Measurements from ENCODE around the gene HCFC1. TPM values are rescaled to one million over a fixed set of nuclear protein-coding genes. Genes with fewer than 3 reads are reported as not detected.

Gene HCFC1
- total and polyA plus RNA-seq, 7 experiments from 2014 or later: 6.6 to 106 (median 52.9) TPM

- intact Hi-C loops (cut with micrococcal nuclease): no loop called here
- DNase-seq: peak in 3 of 9 donors; percentile 19 to 27 (median 27)
- no peaks in the 10 kb centered on the region for H3K27me3 Mint-ChIP-seq
- Histone ChIP-seq H3K27ac (ENCODE audit: low read depth, low read length) (peak overlapping the region; percentile 78), H3K27me3 (ENCODE audit: control insufficient read depth in 2 of 2, insufficient read depth in 2 of 2, low read length in 2 of 2) (no peaks in the 10 kb centered on the region), H3K9me3 (ENCODE audit: control insufficient read depth in 2 of 3, low read length in 3 of 3) (no peaks in the 10 kb centered on the region), H3K36me3 (ENCODE audit: control insufficient read depth in 2 of 3, insufficient read depth in 3 of 3, low read length in 3 of 3) (peaks cover 0 to 17% (median 0%) of the 10 kb centered on the region in 3 experiments), H3K4me1 (ENCODE audit: control insufficient read depth in 2 of 2, insufficient read depth in 2 of 2, low read length in 2 of 2) (peaks cover 4 to 6% of the 10 kb centered on the region in 2 donors), H3K4me3 (ENCODE audit: low read length) (peak overlapping the region; percentile 52)
- POLR2A ChIA-PET: interaction anchor here (1.0 to 2.8 kb wide), 5 partner anchors 34 to 76 kb away, joined by 4 to 14 read pairs (median 7); partner anchors contain the start of gene HCFC1
- H3K4me1 Mint-ChIP-seq: peaks cover 0 to 20% (median 11%) of the 10 kb centered on the region in 7 donors
- ATAC-seq: no peak
- H3K4me3 Mint-ChIP-seq: peak overlapping the region; percentile 73 to 90 (median 83)
- CTCF ChIA-PET: interaction anchor here (0.6 to 0.9 kb wide), 2 partner anchors 51 to 524 kb away, joined by 3 to 4 read pairs; no protein-coding TSS in a partner anchor
- peak overlapping the region in 8 of 9 donors; percentile 74 to 97 (median 85) for H3K27ac Mint-ChIP-seq
- no peaks in the 10 kb centered on the region for H3K9me3 Mint-ChIP-seq
- H3K36me3 Mint-ChIP-seq: peaks cover 0 to 10% (median 0%) of the 10 kb centered on the region in 5 donors
Observed at GRCh38 chrX:154019061-154019621, 47.5 kb upstream of the HCFC1 start.

DNA sequence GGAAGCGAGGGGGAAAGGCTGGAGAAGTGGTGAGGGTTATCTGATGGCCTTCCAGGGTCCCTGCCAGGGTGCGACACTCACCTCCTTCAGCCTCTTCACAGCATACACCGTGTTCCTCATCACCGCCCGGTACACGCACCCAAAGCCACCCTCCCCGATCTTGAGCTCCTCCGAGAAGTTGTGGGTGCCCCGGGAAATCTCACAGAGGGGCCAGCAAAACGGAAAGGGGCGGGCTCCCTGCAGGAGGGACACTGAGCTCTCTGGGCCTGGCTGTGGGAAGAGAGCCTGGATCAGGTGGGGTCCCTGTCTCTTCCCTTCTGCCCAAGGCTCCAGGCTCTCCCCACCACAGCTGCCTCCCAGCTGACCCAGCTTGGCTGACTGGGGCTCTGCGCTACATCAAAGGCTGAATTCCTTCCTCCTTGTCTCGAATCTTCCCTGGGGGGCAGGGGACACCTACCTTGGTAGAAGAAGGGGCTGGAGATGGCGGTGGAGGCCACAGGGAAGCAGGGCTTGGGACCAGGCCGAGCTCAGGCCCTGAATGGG lies 47.0 kb upstream of the HCFC1 start:
- Histone ChIP-seq H3K27ac (ENCODE audit: low read depth, low read length) (peak overlapping the region; percentile 78), H3K9me3 (ENCODE audit: control insufficient read depth in 2 of 3, low read length in 3 of 3) (no peaks in the 10 kb centered on the region), H3K4me3 (ENCODE audit: low read length) (peak overlapping the region; percentile 52), H3K27me3 (ENCODE audit: control insufficient read depth in 2 of 2, insufficient read depth in 2 of 2, low read length in 2 of 2) (no peaks in the 10 kb centered on the region), H3K36me3 (ENCODE audit: control insufficient read depth in 2 of 3, insufficient read depth in 3 of 3, low read length in 3 of 3) (peaks cover 0 to 17% (median 0%) of the 10 kb centered on the region in 3 experiments), H3K4me1 (ENCODE audit: control insufficient read depth in 2 of 2, insufficient read depth in 2 of 2, low read length in 2 of 2) (peaks cover 4 to 6% of the 10 kb centered on the region in 2 donors)
- ChIA-PET CTCF (interaction anchor here (0.6 to 0.9 kb wide), 2 partner anchors 50 to 525 kb away, joined by 3 to 4 read pairs; no protein-coding TSS in a partner anchor), POLR2A (interaction anchor here (1.0 to 2.3 kb wide), 4 partner anchors 33 to 76 kb away, joined by 4 to 14 read pairs (median 6); partner anchors contain the start of gene HCFC1)
- H3K36me3 Mint-ChIP-seq: peaks cover 0 to 10% (median 0%) of the 10 kb centered on the region in 5 donors
- peak overlapping the region; percentile 73 to 90 (median 83) for H3K4me3 Mint-ChIP-seq
- intact Hi-C loops (cut with micrococcal nuclease): no loop called here
- H3K9me3 Mint-ChIP-seq: no peaks in the 10 kb centered on the region
- no peaks in the 10 kb centered on the region for H3K27me3 Mint-ChIP-seq
- peaks cover 0 to 22% (median 11%) of the 10 kb centered on the region in 7 donors for H3K4me1 Mint-ChIP-seq
- H3K27ac Mint-ChIP-seq: peak overlapping the region in 8 of 9 donors; percentile 74 to 97 (median 85)
- DNase-seq (no peak), ATAC-seq (no peak)

- DNase-seq: no peak
- H3K4me1 Mint-ChIP-seq: peaks cover 0 to 22% (median 14%) of the 10 kb centered on the region in 7 donors
- CTCF ChIA-PET: interaction anchor here (0.7 to 1.0 kb wide), 2 partner anchors 28 to 529 kb away, joined by 3 to 5 read pairs; partner anchors contain the start of gene IKBKG
Observed at GRCh38 chrX:154017766-154018517, 46.3 kb upstream of the HCFC1 start.

DNA sequence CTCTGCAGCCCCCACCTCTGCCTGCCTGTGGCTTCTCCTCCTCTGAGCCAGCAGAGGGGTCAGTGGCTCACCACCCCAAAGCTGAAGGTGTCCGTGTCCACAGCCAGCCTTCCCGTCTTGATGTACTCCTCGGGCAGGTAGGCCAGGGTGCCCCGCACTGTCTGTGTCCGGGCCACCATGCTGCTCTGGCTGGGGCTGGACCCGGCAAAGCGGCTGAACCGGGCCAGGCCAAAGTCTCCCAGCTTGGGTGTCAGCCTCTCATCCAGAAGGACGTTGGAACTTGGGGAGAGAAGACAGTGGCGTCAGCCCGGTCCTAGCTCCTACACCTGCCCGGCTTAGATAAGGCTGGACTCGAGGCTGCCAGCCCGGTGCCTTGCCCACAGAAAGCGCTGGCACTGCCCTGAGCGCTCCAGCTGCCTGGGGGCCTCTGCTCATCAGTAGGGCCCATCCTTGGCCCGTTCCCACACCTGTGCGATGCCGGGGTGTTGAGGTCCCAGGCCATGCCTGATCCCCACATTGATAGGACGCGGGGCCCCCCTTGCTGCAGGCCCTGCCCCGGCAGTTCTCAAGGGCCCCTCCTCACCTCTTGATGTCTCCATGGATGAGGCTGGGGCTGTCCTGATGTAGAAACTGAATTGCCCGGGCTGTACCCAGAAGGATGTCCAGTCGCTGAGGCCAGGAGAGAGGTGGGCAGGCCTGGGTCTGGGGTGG lies 44.9 kb upstream of the HCFC1 start:
- Mint-ChIP-seq H3K36me3 (peaks cover 0 to 10% (median 0%) of the 10 kb centered on the region in 5 donors), H3K27ac (no peak overlapping the region), H3K4me1 (peaks cover 0 to 22% (median 14%) of the 10 kb centered on the region in 7 donors), H3K9me3 (no peaks in the 10 kb centered on the region), H3K27me3 (no peaks in the 10 kb centered on the region), H3K4me3 (no peak overlapping the region)
- Histone ChIP-seq H3K4me1 (ENCODE audit: control insufficient read depth in 2 of 2, insufficient read depth in 2 of 2, low read length in 2 of 2) (peaks cover 4 to 6% of the 10 kb centered on the region in 2 donors), H3K9me3 (ENCODE audit: control insufficient read depth in 2 of 3, low read length in 3 of 3) (no peaks in the 10 kb centered on the region), H3K36me3 (ENCODE audit: control insufficient read depth in 2 of 3, insufficient read depth in 3 of 3, low read length in 3 of 3) (peaks cover 0 to 32% (median 0%) of the 10 kb centered on the region in 3 experiments), H3K4me3 (ENCODE audit: low read length) (no peak overlapping the region), H3K27ac (ENCODE audit: low read depth, low read length) (no peak overlapping the region), H3K27me3 (ENCODE audit: control insufficient read depth in 2 of 2, insufficient read depth in 2 of 2, low read length in 2 of 2) (no peaks in the 10 kb centered on the region)
- intact Hi-C loops (cut with micrococcal nuclease): no loop called here
- POLR2A ChIA-PET: interaction anchor here (1.4 kb wide), 1 partner anchor 382 kb away, joined by 4 read pairs; the partner anchor contains the start of gene RPL10
- CTCF ChIA-PET: interaction anchor here (1.0 kb wide), 1 partner anchor 27 kb away, joined by 3 read pairs; no protein-coding TSS in a partner anchor
- no peak for DNase-seq
- no peak for ATAC-seq

More at GRCh38 chrX:154017766-154018517, 46.3 kb upstream of the HCFC1 start:
- Histone ChIP-seq H3K27me3 (ENCODE audit: control insufficient read depth in 2 of 2, insufficient read depth in 2 of 2, low read length in 2 of 2) (no peaks in the 10 kb centered on the region), H3K4me3 (ENCODE audit: low read length) (no peak overlapping the region), H3K4me1 (ENCODE audit: control insufficient read depth in 2 of 2, insufficient read depth in 2 of 2, low read length in 2 of 2) (peaks cover 4 to 6% of the 10 kb centered on the region in 2 donors), H3K36me3 (ENCODE audit: control insufficient read depth in 2 of 3, insufficient read depth in 3 of 3, low read length in 3 of 3) (peaks cover 0 to 18% (median 0%) of the 10 kb centered on the region in 3 experiments), H3K9me3 (ENCODE audit: control insufficient read depth in 2 of 3, low read length in 3 of 3) (no peaks in the 10 kb centered on the region), H3K27ac (ENCODE audit: low read depth, low read length) (peak overlapping the region; percentile 78)
- H3K36me3 Mint-ChIP-seq: peaks cover 0 to 10% (median 0%) of the 10 kb centered on the region in 5 donors
- no peaks in the 10 kb centered on the region for H3K9me3 Mint-ChIP-seq
- no peak for ATAC-seq
- peak overlapping the region in 8 of 10 donors; percentile 17 to 90 (median 82) for H3K4me3 Mint-ChIP-seq
- peak overlapping the region in 5 of 9 donors; percentile 8 to 79 (median 17) for H3K27ac Mint-ChIP-seq
- POLR2A ChIA-PET: interaction anchor here (1.4 to 2.3 kb wide), 3 partner anchors 33 to 381 kb away, joined by 4 to 7 read pairs (median 6); partner anchors contain the start of gene RPL10
- no peaks in the 10 kb centered on the region for H3K27me3 Mint-ChIP-seq
- intact Hi-C loops (cut with micrococcal nuclease): no loop called here

GRCh38 chrX:154015581-154016264 lies 44.1 kb upstream of the HCFC1 start:
- H3K36me3 ChIP-seq (ENCODE audit: control insufficient read depth in 2 of 3, insufficient read depth in 3 of 3, low read length in 3 of 3): peaks cover 0 to 35% (median 0%) of the 10 kb centered on the region in 3 experiments
- H3K36me3 Mint-ChIP-seq: peaks cover 0 to 10% (median 0%) of the 10 kb centered on the region in 5 donors
- H3K4me3 ChIP-seq (ENCODE audit: low read length): no peak overlapping the region
- ATAC-seq (no peak), DNase-seq (no peak)
- no peaks in the 10 kb centered on the region for H3K9me3 Mint-ChIP-seq
- H3K4me3 Mint-ChIP-seq: peak overlapping the region in 2 of 10 donors; percentile 17 to 41
- no peaks in the 10 kb centered on the region for H3K27me3 ChIP-seq (ENCODE audit: control insufficient read depth in 2 of 2, insufficient read depth in 2 of 2, low read length in 2 of 2)
- H3K27ac Mint-ChIP-seq: peak overlapping the region in 1 of 9 donors; percentile 18
- H3K4me1 ChIP-seq (ENCODE audit: control insufficient read depth in 2 of 2, insufficient read depth in 2 of 2, low read length in 2 of 2): peaks cover 4 to 6% of the 10 kb centered on the region in 2 donors
- peaks cover 0 to 22% (median 14%) of the 10 kb centered on the region in 7 donors for H3K4me1 Mint-ChIP-seq
- intact Hi-C loops (cut with micrococcal nuclease): no loop called here
- H3K27me3 Mint-ChIP-seq: no peaks in the 10 kb centered on the region
- no peaks in the 10 kb centered on the region for H3K9me3 ChIP-seq (ENCODE audit: control insufficient read depth in 2 of 3, low read length in 3 of 3)
- ChIA-PET CTCF (no interaction called here), POLR2A (no interaction called here)
- no peak overlapping the region for H3K27ac ChIP-seq (ENCODE audit: low read depth, low read length)

Data from naive thymus-derived CD4-positive, alpha-beta T cell (primary cell).